Fibroblast of lung (primary cell): Measurements from ENCODE around the gene EEFSEC.

Source experiments
- CTCF ChIP-seq, 2 donors: IDR thresholded peaks in 1 of 2; conservative IDR thresholded peaks in 1 of 2; 1 replicate in 1 of 2; 2 replicates in 1 of 2; pipeline ENCODE4 v1.5.1; 2011 to 2012; ENCODE audit warnings: low read length in 2 of 2, control low read depth in 1 of 2, inconsistent platforms in 1 of 2, low read depth in 1 of 2, mild to moderate bottlenecking in 1 of 2
- EZH2 ChIP-seq: IDR thresholded peaks from 2 replicates; pipeline ENCODE4 v1.5.1; 2012; ENCODE audit warnings: low read length, control low read depth, mild to moderate bottlenecking; ENCODE audit errors: missing control alignments

- TF ChIP-seq EZH2 (no peak), CTCF (conservative IDR thresholded peaks at IDR 0.05 in 1 of 2, IDR thresholded peaks at IDR 0.05 in 1 of 2; ENCODE audit: low read depth in 1 of 2, low read length in 2 of 2) (no peak)
These were observed 302.8 kb downstream of the EEFSEC start for GRCh38 chr3:128455786-128456748.
